HG02588 (cell line): ENCODE measurements around the gene USP34.

ENCODE experiments used
- ATAC-seq: cut with Tn5 transposase; IDR thresholded peaks from one replicate; pipeline ENCODE4 v1.9.1; 2021; ENCODE audit warnings: mild to moderate bottlenecking, moderate library complexity; ENCODE audit not compliant: unreplicated experiment

Gene USP34

DNA sequence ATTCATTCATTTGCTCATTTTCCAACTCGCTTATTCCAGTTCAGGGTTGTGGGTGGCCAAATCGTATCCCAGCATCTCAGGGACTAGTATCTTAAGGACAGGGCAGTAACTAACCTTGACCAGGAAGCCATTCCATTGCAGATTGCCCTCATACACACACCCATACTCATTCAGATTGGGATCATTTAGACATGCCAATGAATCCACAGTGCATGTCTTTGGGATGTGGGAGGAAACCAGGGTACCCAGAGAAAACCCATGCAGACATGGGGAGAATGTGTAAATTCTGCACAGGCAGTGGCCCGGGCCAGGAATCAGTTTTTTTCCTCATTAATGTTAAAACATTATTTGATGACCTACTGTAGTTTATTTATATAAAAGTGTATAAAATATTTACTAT is 150.7 kb downstream of the USP34 start:
- ATAC-seq = no peak

DNA sequence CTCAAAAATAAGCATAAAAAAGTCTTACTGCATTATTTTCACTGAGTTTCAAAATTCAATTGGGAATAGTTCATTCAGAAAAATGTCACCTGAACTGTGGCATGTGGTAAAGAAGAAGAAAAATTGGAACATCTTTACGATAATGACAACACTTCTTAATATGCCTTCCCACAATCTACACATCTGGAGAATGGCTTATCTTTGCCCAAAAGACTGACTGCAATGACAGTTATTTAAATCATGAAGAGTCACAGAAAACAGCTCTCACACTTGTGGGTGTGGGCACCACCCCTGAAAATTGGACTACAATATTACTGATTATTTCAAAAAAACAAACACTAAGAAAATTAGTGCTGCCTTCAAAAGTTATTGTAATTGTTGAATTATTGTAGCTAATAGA is 152.3 kb downstream of the USP34 start:
- ATAC-seq = no peak

DNA sequence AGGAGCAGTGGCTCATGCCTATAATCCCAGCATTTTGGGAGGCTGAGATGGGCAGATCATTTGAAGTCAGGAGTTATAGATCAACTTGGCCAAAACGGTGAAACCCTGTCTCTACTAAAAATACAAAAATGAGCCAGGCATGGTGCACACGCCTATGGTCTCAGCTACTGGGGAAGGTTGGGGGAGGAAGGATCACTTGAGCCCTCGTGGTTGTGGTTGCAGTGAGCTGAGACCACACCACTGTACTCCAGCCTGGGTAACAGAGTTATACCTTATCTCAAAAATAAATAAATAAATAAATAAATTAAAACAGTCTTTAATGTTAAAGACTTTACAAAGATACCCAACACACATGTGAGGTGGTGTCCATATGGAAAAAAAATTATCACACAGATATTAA is 174.9 kb downstream of the USP34 start:
- no peak for ATAC-seq

DNA sequence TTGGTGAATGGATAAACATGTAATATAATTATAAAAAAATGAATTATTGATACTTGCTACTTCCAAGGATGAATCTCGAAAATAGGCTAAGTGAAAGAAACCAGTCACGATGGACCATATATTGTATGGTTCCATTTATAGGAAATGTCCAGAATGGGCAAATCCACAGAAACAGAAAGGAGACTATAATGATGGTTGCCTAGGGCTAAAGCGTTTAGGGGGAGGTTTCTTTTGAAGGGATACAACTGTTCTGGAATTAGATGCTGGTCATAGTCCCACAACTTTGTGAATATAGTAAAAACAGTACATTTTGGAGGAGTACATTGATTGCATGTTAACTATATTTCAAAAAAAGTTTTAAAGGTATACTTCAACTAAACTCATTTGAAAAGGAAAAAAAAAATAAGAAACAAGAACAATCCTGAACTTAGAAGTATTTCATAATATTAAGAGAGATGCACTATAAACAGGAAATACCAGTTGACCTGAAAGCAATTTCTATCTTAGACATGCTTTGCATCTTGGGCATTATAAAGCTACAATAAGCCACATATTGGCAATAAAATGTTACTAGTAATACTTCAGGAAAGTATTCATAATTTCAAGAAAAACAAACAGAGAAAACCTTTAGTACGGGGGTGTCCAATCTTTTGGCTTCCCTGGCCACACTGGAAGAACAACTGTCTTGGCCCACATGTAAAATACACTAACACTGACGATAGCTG is 178.9 kb downstream of the USP34 start:
- ATAC-seq = no peak

GRCh38 chr2:61288070-61288841 is 182.6 kb downstream of the USP34 start:
- no peak for ATAC-seq

DNA sequence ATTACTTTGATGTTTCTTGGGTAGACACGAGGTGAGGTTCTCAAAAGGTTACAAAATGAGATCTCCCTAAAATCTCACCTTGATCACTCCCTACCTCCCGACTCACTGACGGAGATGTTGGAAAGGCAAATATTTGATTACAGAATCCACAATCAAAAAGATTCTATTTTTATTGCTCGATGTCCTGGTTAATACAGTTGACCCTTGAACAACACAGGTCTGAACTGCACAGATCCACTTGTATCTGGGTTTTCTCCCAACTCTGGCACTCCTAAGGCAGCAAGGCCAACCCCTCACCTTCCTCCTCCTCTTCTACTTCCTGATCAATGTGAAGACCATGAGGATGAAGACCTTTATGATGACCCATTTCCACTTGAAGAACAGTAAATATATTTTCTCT is 183.6 kb downstream of the USP34 start:
- no peak for ATAC-seq

DNA sequence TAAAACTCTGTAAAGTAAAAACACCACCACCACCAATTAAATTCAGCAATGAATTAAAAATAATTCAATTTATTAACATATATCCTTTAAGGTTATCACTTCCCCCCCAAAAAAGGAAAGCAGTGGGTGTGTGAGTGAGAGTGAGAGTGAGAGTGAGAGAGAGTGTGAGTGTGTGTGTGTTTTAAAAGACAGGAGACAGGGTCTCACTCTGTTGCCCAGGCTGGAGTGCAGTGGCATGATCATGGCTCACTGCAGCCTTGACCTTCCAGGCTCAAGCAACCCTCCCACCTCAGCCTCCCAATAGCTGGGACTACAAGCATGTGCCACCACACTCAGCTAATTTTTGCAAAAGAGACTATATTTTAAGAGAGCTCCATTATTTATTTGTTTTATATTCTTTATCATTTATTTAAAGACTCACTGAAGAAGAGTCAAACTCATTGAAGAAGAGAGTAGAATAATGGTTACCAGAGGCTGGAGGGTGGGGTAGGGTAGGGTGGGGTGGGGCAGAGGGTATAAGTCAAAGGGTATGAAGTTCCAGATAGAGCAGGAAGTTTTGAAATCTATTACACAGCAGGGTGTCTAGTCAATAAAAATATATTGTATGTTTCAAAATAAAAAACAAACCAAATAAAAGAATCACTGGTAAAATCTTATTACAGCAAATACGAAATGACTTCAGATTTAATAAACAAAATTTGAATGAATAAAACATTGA is 187.3 kb downstream of the USP34 start:
- no peak for ATAC-seq

DNA sequence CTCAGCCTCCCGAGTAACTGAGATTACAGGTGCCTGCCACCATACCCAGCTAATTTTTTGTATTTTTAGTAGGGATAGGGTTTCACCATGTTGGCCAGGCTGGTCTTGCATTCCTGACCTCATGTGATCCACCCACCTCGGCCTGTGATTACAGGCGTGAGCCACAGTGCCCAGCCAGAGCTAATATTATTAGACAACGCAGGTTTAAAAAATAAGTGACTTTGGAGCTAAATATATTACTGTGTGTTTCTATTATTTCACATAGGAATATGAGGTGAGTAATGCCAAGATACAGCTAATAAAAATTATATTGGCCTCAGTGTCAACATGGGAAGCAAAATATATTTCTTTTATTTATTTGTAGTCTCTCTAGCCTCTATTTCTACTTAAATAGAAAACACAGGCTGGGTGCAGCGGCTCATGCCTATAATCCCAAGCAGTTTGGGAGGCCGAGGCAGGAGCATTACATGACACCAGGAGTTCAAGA is 188.7 kb downstream of the USP34 start:
- ATAC-seq = no peak

DNA sequence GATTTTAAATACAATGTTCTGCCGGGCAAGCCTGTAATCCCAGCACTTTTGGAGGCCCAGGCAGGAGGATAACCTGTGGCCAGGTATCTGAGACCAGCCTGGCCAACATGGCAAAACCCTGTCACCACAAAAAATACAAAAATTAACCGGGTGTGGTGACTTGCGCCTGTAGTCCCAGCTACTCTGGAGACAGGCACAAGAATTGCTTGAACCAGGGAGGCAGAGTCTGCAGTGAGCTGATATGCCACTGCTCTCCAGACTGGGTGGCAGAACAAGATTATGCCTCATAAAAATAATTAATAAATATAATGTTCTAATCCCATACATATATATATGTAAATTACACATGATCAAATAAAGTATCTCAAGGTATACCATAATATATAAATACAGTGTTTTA is 189.6 kb downstream of the USP34 start:
- no peak for ATAC-seq

DNA sequence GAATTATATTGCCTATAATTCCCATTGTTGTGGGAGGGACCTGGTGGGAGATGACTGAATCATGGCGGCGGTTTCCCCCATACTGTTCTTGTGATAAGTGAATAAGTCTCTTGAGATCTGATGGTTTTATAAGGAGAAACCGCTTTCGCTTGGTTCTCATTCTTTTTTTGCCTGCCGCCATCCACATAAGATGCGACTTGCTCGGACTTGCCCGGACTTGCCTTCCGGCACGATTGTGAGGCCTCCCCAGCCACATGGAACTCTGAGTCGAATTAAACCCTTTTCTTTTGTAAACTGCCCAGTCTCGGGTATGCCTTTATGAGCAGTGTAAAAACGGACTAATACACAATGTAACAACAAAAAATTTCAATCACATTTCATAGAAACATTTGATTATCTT is 193.1 kb downstream of the USP34 start:
- ATAC-seq = no peak

- ATAC-seq = no peak
Observed at GRCh38 chr2:61275575-61276184, 195.2 kb downstream of the USP34 start.

- ATAC-seq = no peak
Observed at GRCh38 chr2:61272421-61273070, 198.3 kb downstream of the USP34 start.

DNA sequence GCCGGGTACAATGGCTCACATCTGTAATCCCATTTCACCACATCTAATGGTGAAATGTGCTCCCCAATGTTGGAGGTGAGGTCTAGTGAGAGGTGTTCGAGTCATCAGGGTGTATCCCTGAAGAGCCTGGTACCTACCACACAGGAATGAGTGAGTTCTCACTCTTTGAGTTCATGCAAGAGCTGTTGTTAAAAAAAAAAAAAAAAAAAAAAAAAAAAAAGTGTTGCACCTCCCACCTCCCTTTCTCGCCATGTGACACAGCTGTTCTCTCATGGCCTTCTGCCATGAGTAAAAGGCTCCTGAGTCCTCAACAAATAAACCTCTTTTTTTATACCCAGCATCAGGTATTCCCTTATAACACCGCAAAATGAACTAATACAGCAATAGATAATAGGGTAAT is 202.6 kb downstream of the USP34 start:
- no peak for ATAC-seq

DNA sequence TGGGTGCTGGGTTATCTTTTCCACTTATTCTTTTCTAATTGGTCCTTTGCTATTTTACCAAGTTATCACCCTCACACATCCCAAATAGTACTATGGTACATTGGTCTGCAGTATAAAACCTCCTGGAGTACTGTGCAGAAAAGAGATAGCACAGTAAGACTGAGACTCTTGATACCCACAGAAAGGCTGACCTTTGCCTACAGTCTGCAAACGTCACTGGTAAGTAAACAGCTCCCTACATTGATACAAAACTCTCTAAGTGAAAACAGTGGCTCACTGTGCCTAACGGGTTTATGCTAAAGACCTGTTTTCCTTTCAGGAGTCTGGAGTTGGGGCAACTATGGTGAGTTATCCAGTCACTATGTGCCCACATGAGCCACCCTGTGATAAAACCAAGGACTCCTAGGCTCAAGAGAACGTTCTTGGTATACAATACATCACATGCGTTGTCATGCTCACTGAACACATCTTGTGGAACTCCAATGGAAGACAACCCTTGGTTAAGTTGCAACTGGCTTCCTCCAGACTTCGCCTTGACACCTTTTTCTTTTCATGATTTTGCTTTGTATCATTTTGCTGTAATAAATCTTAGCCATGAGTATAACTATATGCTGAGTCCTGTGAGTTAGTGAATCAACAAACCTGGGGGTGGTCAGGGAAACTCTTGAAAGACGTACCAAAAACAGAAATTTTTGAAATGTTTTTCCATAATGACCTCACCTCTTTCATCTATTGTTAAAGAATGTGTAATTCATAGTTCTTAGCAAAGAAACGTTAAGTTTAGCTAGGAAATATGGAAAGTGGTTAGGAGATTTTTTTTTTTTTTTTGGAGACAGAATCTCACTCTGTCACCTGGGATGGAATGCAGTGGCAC is 204.0 kb downstream of the USP34 start:
- no peak for ATAC-seq

DNA sequence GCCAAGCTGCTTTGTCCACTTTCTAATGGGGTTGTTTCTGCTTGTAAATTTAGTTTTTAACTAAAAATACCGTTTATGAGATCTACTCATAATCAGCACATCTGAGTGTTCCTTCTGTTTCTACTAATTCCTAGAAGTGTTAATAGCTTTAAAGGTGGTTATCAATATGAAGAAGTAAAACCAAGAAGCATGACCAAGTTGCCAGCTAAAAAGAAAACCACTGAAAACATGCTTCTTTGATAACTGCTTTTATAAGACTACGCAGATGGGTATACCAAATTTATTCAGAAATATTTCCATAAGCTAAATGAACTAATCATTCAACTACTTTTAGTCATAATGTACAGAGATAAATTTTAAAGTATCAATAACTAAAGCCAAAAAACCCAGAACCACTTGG is 207.1 kb downstream of the USP34 start:
- no peak for ATAC-seq

DNA sequence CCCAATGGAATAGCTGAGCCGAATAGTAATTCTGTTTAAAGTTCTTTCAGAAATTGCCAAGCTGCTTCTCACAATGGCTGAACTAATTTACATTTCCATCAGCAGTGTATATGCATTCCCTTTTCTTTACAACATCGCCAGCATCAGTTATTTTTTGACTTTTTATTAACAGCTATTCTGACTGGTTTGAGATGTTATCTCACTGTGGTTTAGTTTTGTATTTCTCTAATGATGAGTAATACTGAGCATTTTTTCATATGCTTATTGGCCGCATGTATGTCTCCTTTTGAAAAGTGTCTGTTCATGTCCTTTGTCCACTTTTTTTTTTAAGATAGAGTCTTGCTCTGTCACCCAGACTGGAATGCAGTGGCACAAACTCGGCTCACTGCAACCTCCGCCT is 208.2 kb downstream of the USP34 start:
- no peak for ATAC-seq

- no peak for ATAC-seq
Observed at GRCh38 chr2:61257446-61257845, 213.4 kb downstream of the USP34 start.

DNA sequence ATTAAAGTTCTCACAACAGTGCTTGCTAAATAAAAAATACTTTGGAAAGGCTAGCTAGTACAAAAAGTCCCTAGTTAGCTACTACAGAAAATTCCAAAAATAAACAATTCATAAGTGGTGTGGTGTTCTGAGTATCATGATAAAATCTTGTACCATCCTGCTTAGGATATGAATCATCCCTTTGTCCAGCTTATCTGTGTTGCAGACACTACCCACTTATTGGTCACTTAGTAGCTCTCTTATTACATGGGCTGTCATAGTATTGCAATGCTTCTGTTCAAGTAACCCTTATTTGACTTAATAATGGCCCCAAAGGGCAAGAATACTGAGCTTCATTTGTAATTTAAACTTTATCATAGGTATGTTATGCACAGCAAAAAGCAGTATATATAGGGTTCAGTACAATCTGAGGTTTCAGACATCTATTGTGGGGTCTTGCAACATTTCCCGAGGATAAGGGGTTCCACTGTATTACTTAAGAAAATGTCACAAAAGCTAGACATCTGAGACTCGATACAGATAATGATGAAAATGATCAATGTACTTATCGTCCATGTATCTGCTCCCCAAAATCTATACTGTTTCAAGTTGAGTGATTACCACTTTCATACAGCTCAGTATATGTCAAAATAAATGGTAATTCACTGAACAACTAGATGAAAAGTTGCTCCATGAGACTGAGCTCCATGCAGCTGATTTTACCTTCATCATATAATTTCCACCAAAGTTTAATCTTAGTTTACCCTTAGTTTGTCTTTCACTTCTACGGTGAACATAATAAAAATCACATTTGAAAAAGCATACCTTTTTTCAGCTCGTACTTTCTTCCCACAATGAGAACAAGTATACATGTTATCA is 215.1 kb downstream of the USP34 start:
- no peak for ATAC-seq

GRCh38 chr2:61254536-61254935 is 216.4 kb downstream of the USP34 start:
- ATAC-seq = no peak
